Aorta (tissue), 5 donors: ENCODE results near the gene EHD4. TPM values are rescaled to one million over a fixed set of nuclear protein-coding genes. Genes with fewer than 3 reads are reported as not detected.

Experiments
- ATAC-seq: fragments of 200-7000 bp; cut with Tn5 transposase; one replicate; pipeline ENCODE4 v1.9.1; 2022; ENCODE audit warnings: moderate library complexity; ENCODE audit not compliant: low FRiP score
- DNase-seq, 2 donors: peaks; one replicate each; pipeline ENCODE4 v3.0.0-alpha.2; 2020
- H3K27ac ChIP-seq, 2 donors: one replicate each; pipeline ENCODE4 v1.5.1; 2013; ENCODE audit warnings: low read length in 2 of 2, mild to moderate bottlenecking in 2 of 2, moderate library complexity in 2 of 2, control low read depth in 1 of 2, inconsistent platforms in 1 of 2, low read depth in 1 of 2
- H3K27me3 ChIP-seq, 2 donors: one replicate each; pipeline ENCODE4 v1.6.1; 2013; ENCODE audit warnings: control low read depth in 1 of 2, low read length in 1 of 2, mild to moderate bottlenecking in 1 of 2, moderate library complexity in 1 of 2; ENCODE audit not compliant: insufficient read depth in 2 of 2, control insufficient read depth in 1 of 2
- H3K36me3 ChIP-seq, 2 donors: one replicate each; pipeline ENCODE4 v1.6.1; 2013; ENCODE audit warnings: control low read depth in 1 of 2, low read length in 1 of 2, mild to moderate bottlenecking in 1 of 2; ENCODE audit not compliant: insufficient read depth in 2 of 2, control insufficient read depth in 1 of 2
- H3K4me1 ChIP-seq, 2 donors: one replicate each; pipeline ENCODE4 v1.6.1; 2013; ENCODE audit warnings: low read length in 2 of 2, control low read depth in 1 of 2, mild to moderate bottlenecking in 1 of 2, moderate library complexity in 1 of 2; ENCODE audit not compliant: insufficient read depth in 2 of 2, control insufficient read depth in 1 of 2
- H3K4me3 ChIP-seq, 2 donors: one replicate each; pipeline ENCODE4 v1.5.1; 2013; ENCODE audit warnings: low read length in 2 of 2, control low read depth in 1 of 2, mild to moderate bottlenecking in 1 of 2
- H3K9me3 ChIP-seq: one replicate; pipeline ENCODE4 v1.6.1; 2013; ENCODE audit warnings: mild to moderate bottlenecking, low read length; ENCODE audit not compliant: control insufficient read depth
- WGBS, 2 donors: extraction: QIAGEN DNeasy Blood & Tissue Kit; methylation state at CpG; one replicate each; pipeline ENCODE4 v1.1.7; 2013; 5-methylcytosine and 5-hydroxymethylcytosine counted together
- intact Hi-C, 2 donors: fragments of 100-400 bp; cut with DNase I; formaldehyde crosslinking; loops; one replicate each; pipeline versions ENCODE4 v1.14.2 to v1.15.0; 2022
- polyA plus RNA-seq, 2 donors: library from polyadenylated mRNA; stranded (reverse); fragments of 200-250 nt; gene quantifications; one replicate each; pipeline ENCODE4 v1.2.3, GENCODE V29; 2013
- total RNA-seq, 2 donors: library from RNA; stranded (reverse); fragmentation: NEBNext Ultra II Directional; extraction: Animal tissue kit (Norgen Biotek cat#: 25700); gene quantifications; one replicate each; pipeline ENCODE4 v1.2.1, GENCODE V29; 2021
- donor health status: healthy with polysubstance abuse.
- donor health status: Bipolar disorder and iron deficiency.
- donor health status: DM: no; HTN: no; CAD: no.
- donor health status: DM: no; HTN: no; CAD: no.
- donor health status: DM: yes; HTN: yes; CAD: no.

The EHD4 gene
- total and polyA plus RNA-seq, 4 donors: 11.4 to 56.6 (median 30.0) TPM

- 82 to 85% methylated on average over 30 of the region's 30 CpGs for WGBS, 2 donors
- intact Hi-C loops: no loop called here
- ATAC-seq (no peak), DNase-seq (no peak)
- H3K4me3 ChIP-seq: no peak overlapping the region
- H3K27ac ChIP-seq: no peak overlapping the region
- no peaks in the 10 kb centered on the region for H3K4me1 ChIP-seq
- no peaks in the 10 kb centered on the region for H3K9me3 ChIP-seq
- no peaks in the 10 kb centered on the region for H3K36me3 ChIP-seq
- H3K27me3 ChIP-seq: no peaks in the 10 kb centered on the region
These were observed 116.9 kb downstream of the EHD4 start for GRCh38 chr15:41855261-41855961.

GRCh38 chr15:41854443-41854842 is 117.9 kb downstream of the EHD4 start:
- 91 to 95% methylated on average over 9 of the region's 9 CpGs for WGBS, 2 donors
- no peaks in the 10 kb centered on the region for H3K27me3 ChIP-seq
- no peak for ATAC-seq

GRCh38 chr15:41853831-41854230 is 118.5 kb downstream of the EHD4 start:
- no peaks in the 10 kb centered on the region for H3K4me1 ChIP-seq
- no peaks in the 10 kb centered on the region for H3K27me3 ChIP-seq
- 84 to 85% methylated on average over 10 of the region's 10 CpGs for WGBS, 2 donors
- no peaks in the 10 kb centered on the region for H3K9me3 ChIP-seq
- ATAC-seq (no peak), DNase-seq (no peak)
- H3K27ac ChIP-seq: no peak overlapping the region
- H3K36me3 ChIP-seq: no peaks in the 10 kb centered on the region
- intact Hi-C loops: no loop called here
- no peak overlapping the region for H3K4me3 ChIP-seq

More at GRCh38 chr15:41854443-41854842, 117.9 kb downstream of the EHD4 start:
- no peak overlapping the region for H3K27ac ChIP-seq
- H3K4me3 ChIP-seq: no peak overlapping the region
- no peaks in the 10 kb centered on the region for H3K9me3 ChIP-seq
- no peak for DNase-seq
- no peaks in the 10 kb centered on the region for H3K36me3 ChIP-seq
- intact Hi-C loops: no loop called here
- no peaks in the 10 kb centered on the region for H3K4me1 ChIP-seq

GRCh38 chr15:41852736-41853590 is 119.4 kb downstream of the EHD4 start:
- intact Hi-C loops: no loop called here
- H3K27me3 ChIP-seq: no peaks in the 10 kb centered on the region
- no peaks in the 10 kb centered on the region for H3K36me3 ChIP-seq
- 70 to 78% methylated on average over 17 of the region's 17 CpGs for WGBS, 2 donors
- ATAC-seq (no peak), DNase-seq (no peak)
- H3K9me3 ChIP-seq: no peaks in the 10 kb centered on the region
- H3K4me1 ChIP-seq: no peaks in the 10 kb centered on the region
- no peak overlapping the region for H3K27ac ChIP-seq
- no peak overlapping the region for H3K4me3 ChIP-seq

GRCh38 chr15:41851755-41852370 is 120.5 kb downstream of the EHD4 start:
- no peak overlapping the region for H3K4me3 ChIP-seq
- H3K27ac ChIP-seq: no peak overlapping the region
- H3K9me3 ChIP-seq: no peaks in the 10 kb centered on the region
- DNase-seq: no peak
- intact Hi-C loops: no loop called here
- no peak for ATAC-seq
- H3K27me3 ChIP-seq: no peaks in the 10 kb centered on the region
- WGBS, 2 donors: 80 to 81% methylated on average over 8 of the region's 8 CpGs
- H3K4me1 ChIP-seq: no peaks in the 10 kb centered on the region
- no peaks in the 10 kb centered on the region for H3K36me3 ChIP-seq

GRCh38 chr15:41851167-41851523 is 121.2 kb downstream of the EHD4 start:
- Histone ChIP-seq H3K4me1 (no peaks in the 10 kb centered on the region), H3K4me3 (no peak overlapping the region), H3K27me3 (no peaks in the 10 kb centered on the region), H3K27ac (no peak overlapping the region), H3K9me3 (no peaks in the 10 kb centered on the region), H3K36me3 (no peaks in the 10 kb centered on the region)
- DNase-seq: no peak
- WGBS, 2 donors: 46 to 54% methylated on average over 11 of the region's 11 CpGs
- ATAC-seq: no peak
- intact Hi-C loops: no loop called here

GRCh38 chr15:41850482-41851166 is 121.7 kb downstream of the EHD4 start:
- no peaks in the 10 kb centered on the region for H3K9me3 ChIP-seq
- H3K36me3 ChIP-seq: no peaks in the 10 kb centered on the region
- ATAC-seq: no peak
- intact Hi-C loops: no loop called here
- no peaks in the 10 kb centered on the region for H3K27me3 ChIP-seq
- H3K4me1 ChIP-seq: no peaks in the 10 kb centered on the region
- no peak overlapping the region for H3K27ac ChIP-seq
- H3K4me3 ChIP-seq: no peak overlapping the region
- no peak for DNase-seq
- 80 to 85% methylated on average over 16 of the region's 16 CpGs for WGBS, 2 donors

- no peak for ATAC-seq
- DNase-seq: no peak
- Histone ChIP-seq H3K4me3 (no peak overlapping the region), H3K36me3 (no peaks in the 10 kb centered on the region), H3K27ac (no peak overlapping the region), H3K9me3 (no peaks in the 10 kb centered on the region), H3K27me3 (no peaks in the 10 kb centered on the region), H3K4me1 (no peaks in the 10 kb centered on the region)
- WGBS, 2 donors: 33 to 42% methylated on average over 8 of the region's 8 CpGs
- intact Hi-C loops: no loop called here
These were observed 122.5 kb downstream of the EHD4 start for GRCh38 chr15:41849861-41850260.
